Transverse colon (tissue), 4 donors: ENCODE data around the gene GLRA2. TPM values are rescaled to one million over a fixed set of nuclear protein-coding genes. Genes with fewer than 3 reads are reported as not detected.

Source experiments
- DNase-seq: peaks from one replicate; pipeline ENCODE4 v3.0.0-alpha.2; 2019
- H3K27ac ChIP-seq, 4 donors: fragments of 200-600 bp; sonication (generic); 2 replicates each; pipeline ENCODE4 v1.5.1; 2016 to 2018; ENCODE audit warnings: inconsistent platforms in 4 of 4
- H3K27me3 ChIP-seq: fragments of 200-600 bp; sonication (generic); 2 replicates; pipeline ENCODE4 v1.5.1; 2017; ENCODE audit warnings: inconsistent platforms
- H3K36me3 ChIP-seq, 4 donors: fragments of 200-600 bp; sonication (generic); 2 replicates each; pipeline ENCODE4 v1.5.1; 2017 to 2019; ENCODE audit warnings: inconsistent platforms in 4 of 4
- H3K4me1 ChIP-seq, 4 donors: fragments of 200-600 bp; sonication (generic); 2 replicates each; pipeline ENCODE4 v1.5.1; 2017 to 2020; ENCODE audit warnings: inconsistent platforms in 4 of 4
- H3K4me3 ChIP-seq, 4 donors: fragments of 200-600 bp; sonication (generic); 1 replicate in 1 of 4; 2 replicates in 3 of 4; pipeline versions ENCODE4 v1.5.1 to v1.6.1; 2017 to 2019; ENCODE audit warnings: inconsistent platforms in 4 of 4
- H3K9me3 ChIP-seq, 2 donors: fragments of 200-600 bp; sonication (generic); 2 replicates each; pipeline ENCODE4 v1.5.1; 2017 to 2019; ENCODE audit warnings: inconsistent platforms in 2 of 2
- CTCF ChIP-seq, 5 experiments: fragments of 200-600 bp in 3 of 5; fragments of 450-650 bp in 2 of 5; sonication (generic) in 3 of 5; IDR thresholded peaks; 1 replicate in 2 of 5; 2 replicates in 3 of 5; pipeline ENCODE4 v1.5.1; 2016 to 2017; ENCODE audit warnings: antibody characterized with exemption in 5 of 5, inconsistent platforms in 3 of 5, mild to moderate bottlenecking in 2 of 5, moderate library complexity in 1 of 5
- EP300 ChIP-seq: sonication (generic); formaldehyde crosslinking; IDR thresholded peaks from one replicate; pipeline ENCODE4 v1.6.1; 2017; ENCODE audit warnings: antibody characterized with exemption, low read depth
- POLR2A ChIP-seq: fragments of 450-650 bp; IDR thresholded peaks from one replicate; pipeline ENCODE4 v1.6.1; 2016; ENCODE audit warnings: antibody characterized with exemption, mild to moderate bottlenecking, moderate library complexity
- POLR2AphosphoS5 ChIP-seq, 3 donors: sonication (generic); formaldehyde crosslinking; IDR thresholded peaks; one replicate each; pipeline ENCODE4 v1.6.1; 2016; ENCODE audit warnings: antibody characterized with exemption in 3 of 3
- WGBS, 2 donors: methylation state at CpG; one replicate each; pipeline ENCODE4 v1.1.5; 2018; ENCODE audit warnings: low coverage in 1 of 2; 5-methylcytosine and 5-hydroxymethylcytosine counted together
- in situ Hi-C, 4 donors: fragments of 200-750 bp; cut with MboI; loops; one replicate each; pipeline versions ENCODE4 v1.15.0 to v1.15.1; 2017; ENCODE audit warnings: low sequenced_read_pairs in 3 of 4, low pct_ligation_motif_present in 1 of 4, low pct_unique_long_range_greater_than_20kb in 1 of 4
- intact Hi-C: fragments of 100-400 bp; cut with DNase I; formaldehyde crosslinking; loops from one replicate; pipeline ENCODE4 v1.15.1; 2023; ENCODE audit warnings: low total_unique reads
- total RNA-seq, 4 donors: library from RNA; depleted of rRNA; stranded (reverse); fragments of >200 nt; gene quantifications; one replicate each; pipeline ENCODE4 v1.1.0, GENCODE V29; 2016

Gene GLRA2
- total RNA-seq, 4 donors from 2014 or later, result 0.79 to 1.8 TPM; not detected in 2

- Histone ChIP-seq H3K4me1 (no peaks in the 10 kb centered on the region), H3K36me3 (no peaks in the 10 kb centered on the region), H3K4me3 (no peak overlapping the region), H3K27ac (no peak overlapping the region), H3K27me3 (no peaks in the 10 kb centered on the region), H3K9me3 (no peaks in the 10 kb centered on the region)
- intact Hi-C loops (no loop called here), in situ Hi-C loops (loop anchor here in 1 of 4 donors (25.0 kb wide), 1 partner anchor 447 kb away; no protein-coding TSS in a partner anchor)
- WGBS, 2 donors, result 17 to 30% methylated on average over 1 of the region's 1 CpG
- TF ChIP-seq EP300 (peak; percentile 10), CTCF (IDR thresholded peaks at IDR 0.05) (no peak), POLR2A (no peak), POLR2AphosphoS5 (IDR thresholded peaks at IDR 0.05) (peak in 1 of 3 donors; percentile 46)
- DNase-seq, result no peak
Observed at GRCh38 chrX:14533867-14534266, 4.5 kb downstream of the GLRA2 start.

- H3K4me1 ChIP-seq, result no peaks in the 10 kb centered on the region
- no peak overlapping the region for H3K4me3 ChIP-seq
- intact Hi-C loops (no loop called here), in situ Hi-C loops (loop anchor here in 1 of 4 donors (25.0 kb wide), 1 partner anchor 459 kb away; no protein-coding TSS in a partner anchor)
- no peak overlapping the region for H3K27ac ChIP-seq
- no peaks in the 10 kb centered on the region for H3K27me3 ChIP-seq
- DNase-seq, result no peak
- H3K9me3 ChIP-seq, result no peaks in the 10 kb centered on the region
- TF ChIP-seq POLR2AphosphoS5 (IDR thresholded peaks at IDR 0.05) (no peak), POLR2A (no peak), CTCF (IDR thresholded peaks at IDR 0.05) (no peak), EP300 (no peak)
- no peaks in the 10 kb centered on the region for H3K36me3 ChIP-seq
- WGBS, 2 donors, result 61 to 70% methylated on average over 2 to 4 of the region's 4 CpGs
Observed at GRCh38 chrX:14546190-14546589, 16.9 kb downstream of the GLRA2 start.

GRCh38 chrX:14554131-14554715 is 24.9 kb downstream of the GLRA2 start:
- intact Hi-C loops, result no loop called here
- DNase-seq, result no peak
- Histone ChIP-seq H3K27ac (no peak overlapping the region), H3K4me1 (no peaks in the 10 kb centered on the region), H3K27me3 (no peaks in the 10 kb centered on the region), H3K36me3 (no peaks in the 10 kb centered on the region), H3K9me3 (no peaks in the 10 kb centered on the region), H3K4me3 (no peak overlapping the region)
- in situ Hi-C loops, result no loop called here
- 61 to 83% methylated on average over 2 to 3 of the region's 3 CpGs for WGBS, 2 donors
- no peak for TF ChIP-seq CTCF (IDR thresholded peaks at IDR 0.05)
- TF ChIP-seq POLR2A, result no peak
- TF ChIP-seq EP300, result no peak
- no peak for TF ChIP-seq POLR2AphosphoS5 (IDR thresholded peaks at IDR 0.05)

GRCh38 chrX:14564058-14564457 is 34.7 kb downstream of the GLRA2 start:
- Histone ChIP-seq H3K27ac (no peak overlapping the region), H3K4me1 (no peaks in the 10 kb centered on the region), H3K9me3 (no peaks in the 10 kb centered on the region), H3K4me3 (no peak overlapping the region), H3K27me3 (no peaks in the 10 kb centered on the region), H3K36me3 (no peaks in the 10 kb centered on the region)
- DNase-seq, result no peak
- no peak for TF ChIP-seq POLR2AphosphoS5 (IDR thresholded peaks at IDR 0.05)
- no peak for TF ChIP-seq CTCF (IDR thresholded peaks at IDR 0.05)
- TF ChIP-seq EP300, result no peak
- TF ChIP-seq POLR2A, result no peak
- intact Hi-C loops, result no loop called here
- in situ Hi-C loops, result no loop called here
- 77% methylated on average over 2 of the region's 2 CpGs; no CpG with 5 or more reads in 1 of the 2 donors for WGBS, 2 donors
